Parathyroid adenoma (tissue), 2 donors: Measurements from ENCODE around the gene TSPAN4.

Source experiments
- H2AFZ ChIP-seq: fragments of 300-600 bp; sonication (generic); one replicate; pipeline ENCODE4 v1.7.0; 2017; ENCODE audit warnings: antibody characterized with exemption, mild to moderate bottlenecking
- H3K27ac ChIP-seq: fragments of 300-600 bp; sonication (generic); one replicate; pipeline ENCODE4 v1.7.0; 2017
- H3K27me3 ChIP-seq: fragments of 300-600 bp; sonication (generic); one replicate; pipeline ENCODE4 v1.7.0; 2017; ENCODE audit warnings: low read length; ENCODE audit not compliant: control insufficient read depth, insufficient read depth
- H3K36me3 ChIP-seq: fragments of 300-600 bp; sonication (generic); one replicate; pipeline ENCODE4 v1.7.0; 2017; ENCODE audit warnings: low read length; ENCODE audit not compliant: control insufficient read depth, insufficient read depth
- H3K4me1 ChIP-seq: fragments of 300-600 bp; sonication (generic); one replicate; pipeline ENCODE4 v1.7.0; 2017; ENCODE audit warnings: control low read depth
- H3K4me2 ChIP-seq: fragments of 300-600 bp; sonication (generic); one replicate; pipeline ENCODE4 v1.7.0; 2017; ENCODE audit warnings: low read length
- H3K4me3 ChIP-seq: fragments of 300-600 bp; sonication (generic); one replicate; pipeline ENCODE4 v1.7.0; 2017; ENCODE audit warnings: low read depth, low read length
- H3K79me2 ChIP-seq: fragments of 300-600 bp; sonication (generic); one replicate; pipeline ENCODE4 v1.7.0; 2017; ENCODE audit warnings: control low read depth
- H3K9ac ChIP-seq: fragments of 300-600 bp; sonication (generic); one replicate; pipeline ENCODE4 v1.7.0; 2017; ENCODE audit warnings: mild to moderate bottlenecking
- H3K9me3 ChIP-seq: fragments of 300-600 bp; sonication (generic); one replicate; pipeline ENCODE4 v1.7.0; 2017; ENCODE audit warnings: low read length; ENCODE audit not compliant: control insufficient read depth
- TF ChIP-seq, protein P1 (sequence below): fragments of 300-600 bp; sonication (generic); IDR thresholded peaks from one replicate; pipeline ENCODE4 v1.7.0; 2017; ENCODE audit warnings: antibody characterized with exemption, mild to moderate bottlenecking
- donor health status: primary hyperparathyroidism.

The TSPAN4 gene

GRCh38 chr11:862081-862661 lies 19.5 kb downstream of the TSPAN4 start:
- Histone ChIP-seq H3K4me2 (no peak overlapping the region), H2AFZ (no peak overlapping the region), H3K4me1 (no peaks in the 10 kb centered on the region), H3K79me2 (no peaks in the 10 kb centered on the region), H3K9me3 (no peaks in the 10 kb centered on the region), H3K9ac (no peak overlapping the region), H3K27me3 (no peaks in the 10 kb centered on the region), H3K36me3 (no peaks in the 10 kb centered on the region), H3K27ac (no peak overlapping the region), H3K4me3 (no peak overlapping the region)
- TF ChIP-seq, protein P1, sequence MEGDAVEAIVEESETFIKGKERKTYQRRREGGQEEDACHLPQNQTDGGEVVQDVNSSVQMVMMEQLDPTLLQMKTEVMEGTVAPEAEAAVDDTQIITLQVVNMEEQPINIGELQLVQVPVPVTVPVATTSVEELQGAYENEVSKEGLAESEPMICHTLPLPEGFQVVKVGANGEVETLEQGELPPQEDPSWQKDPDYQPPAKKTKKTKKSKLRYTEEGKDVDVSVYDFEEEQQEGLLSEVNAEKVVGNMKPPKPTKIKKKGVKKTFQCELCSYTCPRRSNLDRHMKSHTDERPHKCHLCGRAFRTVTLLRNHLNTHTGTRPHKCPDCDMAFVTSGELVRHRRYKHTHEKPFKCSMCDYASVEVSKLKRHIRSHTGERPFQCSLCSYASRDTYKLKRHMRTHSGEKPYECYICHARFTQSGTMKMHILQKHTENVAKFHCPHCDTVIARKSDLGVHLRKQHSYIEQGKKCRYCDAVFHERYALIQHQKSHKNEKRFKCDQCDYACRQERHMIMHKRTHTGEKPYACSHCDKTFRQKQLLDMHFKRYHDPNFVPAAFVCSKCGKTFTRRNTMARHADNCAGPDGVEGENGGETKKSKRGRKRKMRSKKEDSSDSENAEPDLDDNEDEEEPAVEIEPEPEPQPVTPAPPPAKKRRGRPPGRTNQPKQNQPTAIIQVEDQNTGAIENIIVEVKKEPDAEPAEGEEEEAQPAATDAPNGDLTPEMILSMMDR, result no peak

- Histone ChIP-seq H3K9ac (no peak overlapping the region), H3K36me3 (no peaks in the 10 kb centered on the region), H3K27ac (no peak overlapping the region), H3K79me2 (no peaks in the 10 kb centered on the region), H2AFZ (no peak overlapping the region), H3K9me3 (no peaks in the 10 kb centered on the region), H3K4me3 (no peak overlapping the region), H3K27me3 (no peaks in the 10 kb centered on the region), H3K4me1 (no peaks in the 10 kb centered on the region), H3K4me2 (no peak overlapping the region)
- TF ChIP-seq, protein P1, result no peak
Observed at GRCh38 chr11:862696-863022, 20.0 kb downstream of the TSPAN4 start.

DNA sequence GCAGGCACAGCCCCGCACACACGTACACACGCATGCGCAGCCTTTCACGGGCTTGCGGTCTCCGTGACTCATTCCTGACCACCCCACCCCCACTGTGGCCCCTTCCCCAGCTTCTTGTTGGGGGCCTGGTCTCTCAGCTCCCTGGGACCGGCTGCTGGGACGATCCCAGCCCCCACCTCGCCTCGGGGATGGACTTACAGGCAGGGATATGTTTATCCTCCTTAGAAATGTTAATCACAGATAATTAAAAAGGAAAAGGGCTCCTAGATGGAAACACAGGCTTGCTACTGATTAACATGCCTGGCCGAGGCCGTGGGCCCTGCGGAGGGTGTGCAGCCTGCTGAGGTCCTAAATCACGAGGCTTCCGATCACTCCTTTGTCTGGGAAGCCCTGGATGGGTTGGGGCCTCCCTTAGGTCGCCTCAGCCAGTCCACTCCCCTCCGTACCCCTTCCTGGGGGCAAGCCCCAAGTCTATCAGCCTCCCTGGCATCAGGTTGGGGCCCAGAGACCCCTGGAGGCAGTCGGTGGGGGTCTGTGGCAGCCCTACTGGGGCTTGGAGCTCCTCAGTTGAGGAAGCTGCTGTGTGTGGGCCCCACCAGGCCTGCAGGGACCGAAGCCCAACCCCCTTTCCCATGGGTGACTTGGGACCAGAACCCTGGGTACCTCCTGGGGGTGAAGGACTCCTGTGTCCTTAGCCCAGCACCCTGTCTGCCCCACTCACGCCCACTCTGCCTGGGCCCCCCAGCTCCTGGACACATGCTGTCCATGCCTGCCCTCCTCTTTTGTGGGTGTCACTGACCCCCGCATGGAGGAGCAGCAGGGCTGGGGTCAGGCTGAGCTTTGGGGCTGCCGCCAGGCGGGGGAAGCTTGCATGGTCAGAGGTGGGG lies 20.6 kb downstream of the TSPAN4 start:
- Histone ChIP-seq H3K27me3 (no peaks in the 10 kb centered on the region), H3K27ac (no peak overlapping the region), H3K4me1 (no peaks in the 10 kb centered on the region), H3K36me3 (no peaks in the 10 kb centered on the region), H3K4me3 (no peak overlapping the region), H3K79me2 (no peaks in the 10 kb centered on the region), H2AFZ (no peak overlapping the region), H3K9ac (no peak overlapping the region), H3K4me2 (no peak overlapping the region), H3K9me3 (no peaks in the 10 kb centered on the region)
- TF ChIP-seq, protein P1, result no peak

- no peaks in the 10 kb centered on the region for H3K36me3 ChIP-seq
- no peaks in the 10 kb centered on the region for H3K79me2 ChIP-seq
- H3K4me1 ChIP-seq, result no peaks in the 10 kb centered on the region
- H3K9ac ChIP-seq, result no peak overlapping the region
- no peak overlapping the region for H2AFZ ChIP-seq
- no peak overlapping the region for H3K4me3 ChIP-seq
- H3K9me3 ChIP-seq, result no peaks in the 10 kb centered on the region
- no peaks in the 10 kb centered on the region for H3K27me3 ChIP-seq
- no peak overlapping the region for H3K4me2 ChIP-seq
- H3K27ac ChIP-seq, result no peak overlapping the region
- TF ChIP-seq, protein P1, result no peak
Observed at GRCh38 chr11:863910-864827, 21.5 kb downstream of the TSPAN4 start.
